ENCODE measurements around the gene CYP21A2. TPM values are rescaled to one million over a fixed set of nuclear protein-coding genes. Genes with fewer than 3 reads are reported as not detected.

CYP21A2 gene
- polyA plus RNA-seq, 3 donors, result 0.24 to 1.0 (median 0.29) TPM

Other genes starting within 250 kb of the CYP21A2 start
- gene VARS1, start 242.7 kb upstream of the CYP21A2 start, polyA plus RNA-seq (ENCODE audit: insufficient read length in 3 of 3), result 10 to 100 TPM; 58.7 to 72.2 (median 61.2) TPM
- 10 to 100 TPM; 72.1 to 90.4 (median 82.4) TPM for gene LSM2, start 231.4 kb upstream of the CYP21A2 start, polyA plus RNA-seq (ENCODE audit: insufficient read length in 3 of 3)
- 1 to 10 TPM; 3.3 to 5.0 (median 4.0) TPM for gene HSPA1L, start 223.1 kb upstream of the CYP21A2 start, polyA plus RNA-seq (ENCODE audit: insufficient read length in 3 of 3)
- 100 to 1,000 TPM in 2 of 3 donors, 10 to 100 TPM in 1; 84.4 to 121 (median 116) TPM for gene HSPA1A, start 222.9 kb upstream of the CYP21A2 start, polyA plus RNA-seq (ENCODE audit: insufficient read length in 3 of 3)
- gene HSPA1B, start 210.7 kb upstream of the CYP21A2 start, polyA plus RNA-seq (ENCODE audit: insufficient read length in 3 of 3), result 100 to 1,000 TPM; 119 to 167 (median 142) TPM
- 10 to 100 TPM; 74.6 to 79.3 (median 78.1) TPM for gene NEU1, start 175.6 kb upstream of the CYP21A2 start, polyA plus RNA-seq (ENCODE audit: insufficient read length in 3 of 3)
- 10 to 100 TPM; 40.7 to 82.8 (median 51.9) TPM for gene SLC44A4, start 159.4 kb upstream of the CYP21A2 start, polyA plus RNA-seq (ENCODE audit: insufficient read length in 3 of 3)
- 10 to 100 TPM; 74.6 to 98.4 (median 83.9) TPM for gene EHMT2, start 140.7 kb upstream of the CYP21A2 start, polyA plus RNA-seq (ENCODE audit: insufficient read length in 3 of 3)
- gene ZBTB12, start 136.3 kb upstream of the CYP21A2 start, polyA plus RNA-seq (ENCODE audit: insufficient read length in 3 of 3), result 10 to 100 TPM; 23.4 to 35.5 (median 23.6) TPM
- gene C2, start 110.7 kb upstream of the CYP21A2 start, polyA plus RNA-seq (ENCODE audit: insufficient read length in 3 of 3), result 1 to 10 TPM; 3.0 to 4.2 (median 4.0) TPM
- 1 to 10 TPM; 5.2 to 8.7 (median 6.6) TPM for gene CFB, start 92.3 kb upstream of the CYP21A2 start, polyA plus RNA-seq (ENCODE audit: insufficient read length in 3 of 3)
- gene NELFE, start 79.4 kb upstream of the CYP21A2 start, polyA plus RNA-seq (ENCODE audit: insufficient read length in 3 of 3), result 100 to 1,000 TPM in 1 of 3 donors, 10 to 100 TPM in 2; 89.5 to 103 (median 91.3) TPM
- 10 to 100 TPM; 42.3 to 49.0 (median 47.7) TPM for gene SKIC2, start 79.2 kb upstream of the CYP21A2 start, polyA plus RNA-seq (ENCODE audit: insufficient read length in 3 of 3)
- gene DXO, start 66.3 kb upstream of the CYP21A2 start, polyA plus RNA-seq (ENCODE audit: insufficient read length in 3 of 3), result 10 to 100 TPM; 22.1 to 32.3 (median 31.7) TPM
- gene C4A, start 56.4 kb upstream of the CYP21A2 start, polyA plus RNA-seq (ENCODE audit: insufficient read length in 3 of 3), result 10 to 100 TPM; 15.7 to 22.4 (median 22.4) TPM
- gene C4B, start 23.6 kb upstream of the CYP21A2 start, polyA plus RNA-seq (ENCODE audit: insufficient read length in 3 of 3), result 10 to 100 TPM; 17.4 to 23.3 (median 22.1) TPM
- gene TNXB, start 70.9 kb downstream of the CYP21A2 start, polyA plus RNA-seq (ENCODE audit: insufficient read length in 3 of 3), result 1 to 10 TPM; 3.4 to 7.9 (median 6.1) TPM
- 100 to 1,000 TPM in 1 of 3 donors, 10 to 100 TPM in 2; 87.2 to 104 (median 92.0) TPM for gene ATF6B, start 89.8 kb downstream of the CYP21A2 start, polyA plus RNA-seq (ENCODE audit: insufficient read length in 3 of 3)
- 1 to 10 TPM; 7.1 to 9.0 (median 8.7) TPM for gene FKBPL, start 91.9 kb downstream of the CYP21A2 start, polyA plus RNA-seq (ENCODE audit: insufficient read length in 3 of 3)
- 1 to 10 TPM; 2.4 to 4.2 (median 2.6) TPM for gene PRRT1, start 113.5 kb downstream of the CYP21A2 start, polyA plus RNA-seq (ENCODE audit: insufficient read length in 3 of 3)
- gene PPT2, start 115.7 kb downstream of the CYP21A2 start, polyA plus RNA-seq (ENCODE audit: insufficient read length in 3 of 3), result 10 to 100 TPM; 30.5 to 48.4 (median 33.4) TPM
- gene EGFL8, start 126.2 kb downstream of the CYP21A2 start, polyA plus RNA-seq (ENCODE audit: insufficient read length in 3 of 3), result 10 to 100 TPM; 24.0 to 44.4 (median 24.3) TPM
- gene AGPAT1, start 137.7 kb downstream of the CYP21A2 start, polyA plus RNA-seq (ENCODE audit: insufficient read length in 3 of 3), result 100 to 1,000 TPM in 2 of 3 donors, 10 to 100 TPM in 1; 94.6 to 109 (median 102) TPM
- 100 to 1,000 TPM in 2 of 3 donors, 10 to 100 TPM in 1; 91.6 to 107 (median 104) TPM for gene RNF5, start 140.0 kb downstream of the CYP21A2 start, polyA plus RNA-seq (ENCODE audit: insufficient read length in 3 of 3)
- gene AGER, start 145.8 kb downstream of the CYP21A2 start, polyA plus RNA-seq (ENCODE audit: insufficient read length in 3 of 3), result 10 to 100 TPM; 23.8 to 25.3 (median 24.9) TPM
- gene PBX2, start 151.8 kb downstream of the CYP21A2 start, polyA plus RNA-seq (ENCODE audit: insufficient read length in 3 of 3), result 100 to 1,000 TPM; 173 to 193 (median 191) TPM
- gene GPSM3, start 154.2 kb downstream of the CYP21A2 start, polyA plus RNA-seq (ENCODE audit: insufficient read length in 3 of 3), result 10 to 100 TPM in 1 of 3 donors, 1 to 10 TPM in 2; 9.4 to 13.1 (median 9.9) TPM
- 10 to 100 TPM; 17.2 to 26.3 (median 19.9) TPM for gene NOTCH4, start 185.7 kb downstream of the CYP21A2 start, polyA plus RNA-seq (ENCODE audit: insufficient read length in 3 of 3)